Measurements from ENCODE around the gene MED13L.

Gene MED13L

GRCh38 chr12:116277467-116278278, at the start of gene MED13L:
Gene MED13L (minus strand): TSS chr12:116277693. CDS start chr12:116277131, 562 bp downstream.
- TF ChIP-seq CTCF (conservative IDR thresholded peaks at IDR 0.05; ENCODE audit: low read depth, low read length): peak; percentile 27

GRCh38 chr12:116325336-116325664, 47.8 kb upstream of the MED13L start:
- H3K4me3 ChIP-seq (ENCODE audit: low read depth, low read length): no peak overlapping the region
- no peak for DNase-seq (ENCODE audit: low read depth)
- TF ChIP-seq CTCF (conservative IDR thresholded peaks at IDR 0.05; ENCODE audit: low read depth, low read length): no peak

More at GRCh38 chr12:116277467-116278278, at the start of gene MED13L:
- DNase-seq (ENCODE audit: low read depth): peak; percentile 88
- peak within 1 kb of the TSS; percentile 84 for H3K4me3 ChIP-seq (ENCODE audit: low read depth, low read length)

- H3K4me3 ChIP-seq (ENCODE audit: low read depth, low read length): no peak overlapping the region
- DNase-seq (ENCODE audit: low read depth): no peak
Measured at GRCh38 chr12:116324654-116325335, 47.3 kb upstream of the MED13L start.

GRCh38 chr12:116323406-116324386, 46.2 kb upstream of the MED13L start:
- TF ChIP-seq CTCF (conservative IDR thresholded peaks at IDR 0.05; ENCODE audit: low read depth, low read length): no peak
- H3K4me3 ChIP-seq (ENCODE audit: low read depth, low read length): no peak overlapping the region
- no peak for DNase-seq (ENCODE audit: low read depth)

More at GRCh38 chr12:116324654-116325335, 47.3 kb upstream of the MED13L start:
- TF ChIP-seq CTCF (conservative IDR thresholded peaks at IDR 0.05; ENCODE audit: low read depth, low read length): no peak

GRCh38 chr12:116321913-116322312, 44.4 kb upstream of the MED13L start:
- H3K4me3 ChIP-seq (ENCODE audit: low read depth, low read length): no peak overlapping the region
- TF ChIP-seq CTCF (conservative IDR thresholded peaks at IDR 0.05; ENCODE audit: low read depth, low read length): no peak
- DNase-seq (ENCODE audit: low read depth): no peak

GRCh38 chr12:116320791-116321217, 43.3 kb upstream of the MED13L start:
- no peak overlapping the region for H3K4me3 ChIP-seq (ENCODE audit: low read depth, low read length)
- TF ChIP-seq CTCF (conservative IDR thresholded peaks at IDR 0.05; ENCODE audit: low read depth, low read length): no peak
- DNase-seq (ENCODE audit: low read depth): no peak

Measured in choroid plexus epithelial cell (primary cell).